NB4 (cell line): ENCODE data around the gene RGS5.

Experiments
- CTCF ChIP-seq: IDR thresholded peaks from one replicate; pipeline ENCODE4 v1.5.1; 2012; ENCODE audit warnings: low read depth, low read length
- POLR2A ChIP-seq: IDR thresholded peaks from 2 replicates; pipeline ENCODE4 v1.6.1; 2011; ENCODE audit warnings: mild to moderate bottlenecking; ENCODE audit not compliant: insufficient read length; ENCODE audit errors: extremely low read depth

DNA sequence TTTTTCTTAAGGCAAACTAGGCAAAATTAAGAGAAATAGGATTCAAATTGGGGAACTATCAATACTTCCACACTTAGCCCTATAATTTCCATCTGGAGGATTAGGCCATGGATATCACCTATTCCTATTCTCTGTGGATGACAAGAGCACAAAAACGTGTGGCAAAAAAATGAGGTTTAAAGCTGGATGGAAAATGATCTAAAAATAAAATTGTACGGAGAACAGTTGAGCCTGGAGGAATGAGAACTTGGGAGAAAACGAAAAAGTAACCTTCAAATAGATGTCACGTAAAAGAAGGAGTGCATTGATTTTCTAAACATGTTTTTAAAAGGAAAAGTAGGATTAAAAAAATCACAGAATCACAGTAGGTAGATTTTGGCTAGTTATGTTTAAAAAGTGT is 77.9 kb downstream of the RGS5 start:
- TF ChIP-seq POLR2A (no peak), CTCF (no peak)
